ENCODE measurements around the gene VSIG10L2. TPM values are rescaled to one million over a fixed set of nuclear protein-coding genes. Genes with fewer than 3 reads are reported as not detected.

Gene VSIG10L2
- total RNA-seq, 1 experiment from 2014 or later: not detected

GRCh38 chr11:125967515-125967914, 21.7 kb downstream of the VSIG10L2 start (continued):
- TF ChIP-seq CBX3 (IDR thresholded peaks at IDR 0.05; ENCODE audit: low read depth) (no peak), TCF7L2 (IDR thresholded peaks at IDR 0.05; ENCODE audit: borderline replicate concordance, extremely low read depth, insufficient read depth, insufficient read length) (no peak), JUND (IDR thresholded peaks at IDR 0.05) (no peak), POLR2A (IDR thresholded peaks at IDR 0.05; ENCODE audit: borderline replicate concordance, extremely low read depth, insufficient read depth, insufficient read length) (no peak), ELF1 (IDR thresholded peaks at IDR 0.05; ENCODE audit: borderline replicate concordance, low read depth) (no peak), SRF (IDR thresholded peaks at IDR 0.05; ENCODE audit: low read depth) (no peak), ZFX (IDR thresholded peaks at IDR 0.05) (no peak), ATF3 (IDR thresholded peaks at IDR 0.05) (no peak)

- DNase-seq (ENCODE audit: low read depth, low spot score) (no peak), ATAC-seq (no peak)
- Histone ChIP-seq H3K27ac (ENCODE audit: low read depth, low read length) (no peak overlapping the region), H3K4me3 (replicated peaks in 1 of 2; ENCODE audit: low read depth in 1 of 2, low read length in 2 of 2) (no peak overlapping the region), H4K20me1 (ENCODE audit: insufficient read depth) (no peaks in the 10 kb centered on the region), H3K4me2 (ENCODE audit: low read length) (no peak overlapping the region), H3K27me3 (ENCODE audit: insufficient read depth, low read length) (no peaks in the 10 kb centered on the region), H3K9me3 (ENCODE audit: control insufficient read depth in 1 of 2, insufficient read depth in 1 of 2, low read depth in 1 of 2, low read length in 2 of 2) (no peaks in the 10 kb centered on the region), H3K9me2 (ENCODE audit: insufficient read depth) (no peaks in the 10 kb centered on the region), H3K36me3 (ENCODE audit: control insufficient read depth in 1 of 2, insufficient read depth in 2 of 2, low read length in 2 of 2) (no peaks in the 10 kb centered on the region), H3K9ac (ENCODE audit: low read length) (no peak overlapping the region), H3K79me2 (ENCODE audit: insufficient read depth, low read length) (no peaks in the 10 kb centered on the region), H3K4me1 (ENCODE audit: control insufficient read depth in 1 of 2, insufficient read depth in 2 of 2, low read length in 2 of 2) (no peaks in the 10 kb centered on the region), H2AFZ (ENCODE audit: low read depth, low read length, poor library complexity, severe bottlenecking) (no peak overlapping the region)
- CTCF ChIA-PET: no interaction called here
- POLR2A ChIA-PET: no interaction called here
- RAD21 ChIA-PET (ENCODE audit: low non-redundant PET in 1 of 2, low total read pairs in 2 of 2, uncharacterized antibody in 2 of 2, unreplicated experiment in 2 of 2): no interaction called here
- BruUV-seq (replicated peaks): no TSS peak
- intact Hi-C loops (cut with micrococcal nuclease): no loop called here
- TF ChIP-seq ZNF274 (IDR thresholded peaks at IDR 0.05; ENCODE audit: low read depth, low read length) (no peak), ZBTB33 (IDR thresholded peaks at IDR 0.05; ENCODE audit: extremely low read depth, insufficient replicate concordance, low read length) (no peak), SRF (IDR thresholded peaks at IDR 0.05; ENCODE audit: low read depth) (no peak), REST (IDR thresholded peaks at IDR 0.05; ENCODE audit: low read depth) (no peak), SIN3A (IDR thresholded peaks at IDR 0.05; ENCODE audit: low read depth) (no peak), FOSL1 (IDR thresholded peaks at IDR 0.05; ENCODE audit: low read depth) (no peak), JUND (IDR thresholded peaks at IDR 0.05) (no peak), EGR1 (IDR thresholded peaks at IDR 0.05; ENCODE audit: low read depth) (no peak), POLR2AphosphoS5 (IDR thresholded peaks at IDR 0.05; ENCODE audit: low read depth, low read length) (no peak), SP1 (IDR thresholded peaks at IDR 0.05; ENCODE audit: low read depth) (no peak)
These were observed 22.5 kb downstream of the VSIG10L2 start for GRCh38 chr11:125968354-125968753.
